ENCODE measurements around the gene TMEM209. TPM values are rescaled to one million over a fixed set of nuclear protein-coding genes. Genes with fewer than 3 reads are reported as not detected.
"Not testable (repeated sequence)": the region's sequence is repeated elsewhere in the genome, so short reads cannot be mapped to it uniquely, and the experiment has no call there.

TMEM209 gene
- total RNA-seq, 1 donor from 2014 or later: 4.6 TPM

DNA sequence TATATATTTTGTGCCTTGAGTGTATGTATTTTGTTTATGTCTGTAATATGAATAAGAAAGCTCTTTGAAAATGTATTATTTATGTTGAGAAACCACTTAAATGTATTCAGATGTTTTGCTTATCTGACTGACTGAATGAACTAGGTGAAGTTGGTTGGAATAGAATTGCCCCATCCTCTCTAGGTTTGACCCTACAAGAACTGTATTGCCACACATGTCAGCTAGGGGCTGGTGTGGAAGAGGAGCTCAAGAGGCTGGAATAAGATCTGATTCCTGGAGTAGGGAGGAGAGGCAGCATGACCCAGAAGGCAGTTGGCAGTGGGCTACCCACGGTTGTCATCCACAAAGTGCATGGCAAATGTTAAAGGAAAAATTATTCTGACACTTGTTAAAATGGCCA is 11.5 kb upstream of the TMEM209 start:
- no peak for DNase-seq

DNA sequence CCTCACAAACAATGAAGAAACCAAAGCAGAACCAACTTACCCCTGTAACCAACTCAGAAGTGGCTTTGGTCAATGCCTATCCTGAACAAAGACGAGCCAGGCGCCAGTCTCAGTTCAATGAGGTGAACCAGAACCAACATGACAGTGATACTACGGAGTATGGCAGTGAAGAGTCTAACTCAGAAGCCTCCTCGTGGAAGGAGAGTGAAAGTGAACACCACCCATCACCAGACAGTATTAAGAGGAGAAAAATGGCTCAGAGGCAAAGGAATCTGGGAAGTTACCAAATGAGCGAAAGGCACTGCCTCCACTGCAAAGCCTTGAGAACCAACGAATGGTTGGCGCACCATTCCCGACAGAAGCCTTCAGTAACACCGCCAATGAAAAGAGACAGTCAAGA is 10.8 kb upstream of the TMEM209 start:
- no peak for DNase-seq

DNA sequence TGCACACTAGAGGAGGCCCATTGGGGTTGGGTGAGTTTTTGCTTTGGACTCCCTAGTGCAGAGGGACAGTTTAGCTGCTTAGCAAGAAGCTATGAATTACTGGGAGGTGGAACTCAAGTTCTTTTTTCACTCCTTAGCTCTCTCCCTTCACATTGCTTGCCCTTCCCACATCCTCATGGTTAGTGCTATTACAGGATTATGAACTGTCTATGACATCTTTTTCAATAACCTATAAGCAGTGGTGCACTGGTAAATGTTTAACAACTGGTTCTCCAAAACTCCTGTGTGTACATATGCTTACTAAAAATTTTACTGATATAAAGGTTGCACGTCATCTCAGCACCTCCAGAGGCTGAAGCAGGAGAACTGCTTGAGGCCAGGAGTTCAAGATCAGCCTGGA is 8.6 kb upstream of the TMEM209 start:
- DNase-seq: no peak

DNA sequence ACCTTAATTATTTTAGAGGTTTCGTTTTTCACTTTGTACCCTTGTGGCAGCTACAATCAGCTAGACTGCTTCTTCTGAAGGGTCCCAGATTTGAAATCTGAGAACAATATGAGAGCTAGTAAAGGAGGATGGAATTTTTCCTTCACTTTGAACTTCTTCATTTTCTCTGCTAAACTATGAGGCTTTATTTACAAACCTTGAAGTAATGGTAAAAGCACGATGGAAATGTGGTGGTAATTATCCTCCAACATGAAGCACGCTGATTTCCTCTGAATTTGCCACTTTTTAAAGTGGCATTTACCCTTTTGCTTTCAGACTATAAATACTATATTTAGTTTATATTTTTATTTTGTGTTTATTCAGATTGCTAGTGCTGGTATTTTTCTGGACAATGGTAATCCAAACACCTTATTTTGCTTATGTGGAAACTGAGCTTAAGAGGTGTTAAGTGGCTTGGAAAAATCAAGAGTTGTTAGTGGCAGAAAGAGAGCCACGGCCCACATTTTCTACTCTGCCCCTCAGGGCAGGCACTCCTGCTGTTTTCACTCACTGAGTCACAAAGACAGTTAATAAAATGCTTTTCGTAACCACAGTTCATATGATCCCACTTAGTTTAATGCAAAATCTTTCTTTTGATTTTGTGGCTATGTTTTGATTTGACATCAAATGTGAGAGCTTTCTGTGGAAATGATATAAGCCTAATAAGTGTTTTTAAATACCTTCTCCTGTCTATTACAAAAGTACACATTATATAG is 5.2 kb upstream of the TMEM209 start:
- DNase-seq: no peak

DNA sequence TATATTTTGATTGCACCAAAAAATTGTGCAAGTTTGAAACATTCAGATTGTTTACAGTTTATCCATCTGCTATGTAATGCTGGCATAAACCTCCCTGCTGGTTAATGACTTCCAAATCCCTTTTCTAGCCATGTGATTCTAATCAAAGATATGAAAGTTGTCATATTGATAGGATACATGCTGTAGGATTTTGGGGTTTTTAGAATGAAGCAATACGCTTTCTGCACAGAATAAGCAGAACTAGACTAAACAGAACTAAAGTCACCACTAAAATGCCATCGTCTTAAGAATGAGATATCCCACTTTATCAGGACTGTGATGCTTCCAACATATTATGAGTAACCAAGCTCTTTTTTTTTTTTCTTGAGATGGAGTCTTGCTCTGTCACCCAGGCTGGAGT is 3.3 kb upstream of the TMEM209 start:
- no peak for DNase-seq

DNA sequence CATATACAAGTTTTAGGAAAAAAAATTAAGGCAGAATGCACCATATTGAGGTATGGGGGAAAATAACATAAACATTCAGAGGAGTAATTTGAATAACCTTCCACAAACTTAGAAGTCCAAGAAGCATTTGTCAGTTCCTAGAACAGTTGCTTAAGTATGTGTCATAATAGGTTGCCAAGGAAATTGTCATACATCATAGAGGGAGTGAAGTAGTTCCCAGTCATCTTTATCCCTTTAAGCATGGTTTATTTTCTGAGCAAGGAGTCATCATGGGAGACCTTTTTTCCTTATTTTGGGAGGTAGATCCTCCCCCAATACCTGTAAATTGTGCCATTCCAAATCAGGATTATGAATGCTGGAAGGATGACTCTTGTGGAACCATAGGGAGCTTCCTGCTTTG is 2.4 kb upstream of the TMEM209 start, which contains the start of gene SSMEM1:
SSMEM1 (plus strand) TSS at position 219 of the 400 bp plus-strand sequence; CDS start at position 270, 51 bp downstream.
- peak; percentile 11 for DNase-seq

DNA sequence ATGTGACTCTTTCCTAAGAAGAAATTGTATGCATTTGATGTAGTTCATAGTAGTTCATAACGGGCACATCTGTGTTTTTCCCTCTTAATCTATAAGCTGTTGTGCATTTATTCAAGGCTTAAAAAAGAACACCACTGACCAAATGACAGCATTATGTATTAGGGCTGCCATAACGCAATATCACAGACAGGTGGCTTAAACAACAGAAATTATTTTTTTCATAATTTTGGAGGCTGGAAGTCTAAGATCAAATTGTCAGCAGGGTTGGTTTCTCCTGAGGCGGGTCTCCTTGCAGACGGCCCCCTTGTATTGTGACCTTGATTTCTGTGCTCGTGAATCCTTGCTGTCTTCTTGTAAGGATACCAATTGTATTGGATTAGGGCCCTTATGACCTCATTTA is 1.8 kb upstream of the TMEM209 start:
- DNase-seq: no peak

DNA sequence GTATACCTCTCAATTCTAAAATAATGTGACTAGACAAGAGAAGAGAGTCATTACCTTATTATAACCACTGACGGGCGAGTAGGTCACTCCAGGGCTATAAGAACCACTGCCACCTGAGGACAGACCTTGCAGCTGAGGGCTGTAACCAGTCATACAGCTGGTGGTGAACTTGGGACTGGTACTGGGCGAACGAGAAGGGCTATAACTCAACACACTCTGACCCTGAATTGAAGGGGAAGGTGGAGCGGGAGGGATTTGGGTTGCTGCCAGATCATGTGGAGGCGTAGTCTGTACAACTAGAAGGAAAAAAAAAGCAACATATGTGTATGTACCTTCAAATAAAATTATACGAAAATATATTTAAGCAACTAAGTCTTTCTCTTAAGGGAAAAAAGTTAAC is 3.4 kb downstream of the TMEM209 start:
- no peak for DNase-seq

DNA sequence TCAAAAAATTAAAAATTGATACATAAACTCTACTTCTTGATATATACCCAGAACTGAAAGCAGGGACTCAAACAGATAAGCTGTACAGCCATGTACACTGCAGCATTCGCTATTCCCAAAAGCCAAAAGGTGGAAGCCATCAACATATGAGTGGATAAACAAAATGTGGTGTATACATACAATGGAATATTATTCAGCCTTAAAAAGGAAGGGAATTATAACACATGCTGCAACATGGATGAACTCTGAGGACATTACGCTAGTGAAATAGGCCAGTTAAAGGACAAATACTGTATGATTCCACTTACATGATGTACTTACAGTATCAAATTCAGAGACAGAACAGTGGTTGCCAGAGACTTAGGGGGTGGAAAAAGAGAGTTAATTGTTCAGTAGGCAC is 8.1 kb downstream of the TMEM209 start:
- DNase-seq: no peak

DNA sequence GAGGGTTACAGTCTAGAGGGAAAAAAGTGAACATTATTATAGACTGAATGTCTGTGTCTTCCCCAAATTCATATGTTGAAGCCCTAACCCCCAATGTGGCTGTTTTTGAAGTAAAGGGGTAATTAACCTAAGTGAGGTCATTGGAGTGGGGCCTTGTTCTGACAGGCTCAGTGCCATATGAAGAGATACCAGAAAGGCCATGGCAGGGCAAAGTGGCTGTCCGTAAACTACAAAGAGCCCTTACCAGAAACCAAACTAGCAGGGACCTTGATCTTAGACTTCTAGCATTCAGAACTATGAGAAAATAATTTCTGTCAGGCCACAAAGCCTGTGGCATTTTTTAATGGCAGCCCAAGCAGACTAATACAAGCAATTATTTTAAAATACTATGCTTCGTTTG is 8.7 kb downstream of the TMEM209 start:
- DNase-seq: no peak

DNA sequence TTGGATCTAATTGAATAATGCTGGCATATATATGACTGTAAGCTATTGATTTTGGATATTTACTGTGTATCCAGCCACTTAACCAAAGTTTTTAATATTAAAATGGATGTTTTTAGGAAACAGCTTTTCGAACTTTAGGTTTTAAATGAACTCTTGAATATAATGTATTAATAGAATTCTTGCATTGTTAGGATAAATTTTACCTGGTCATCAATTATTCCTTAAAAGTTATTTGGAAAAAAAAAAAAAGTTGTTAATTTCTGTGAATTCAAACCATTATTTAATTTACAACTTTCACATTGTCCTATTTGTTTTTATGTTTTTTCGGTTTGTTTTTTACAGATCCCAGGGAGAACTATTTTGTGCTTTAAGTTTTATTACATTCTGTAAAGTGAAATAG is 9.8 kb downstream of the TMEM209 start:
- no peak for DNase-seq

DNA sequence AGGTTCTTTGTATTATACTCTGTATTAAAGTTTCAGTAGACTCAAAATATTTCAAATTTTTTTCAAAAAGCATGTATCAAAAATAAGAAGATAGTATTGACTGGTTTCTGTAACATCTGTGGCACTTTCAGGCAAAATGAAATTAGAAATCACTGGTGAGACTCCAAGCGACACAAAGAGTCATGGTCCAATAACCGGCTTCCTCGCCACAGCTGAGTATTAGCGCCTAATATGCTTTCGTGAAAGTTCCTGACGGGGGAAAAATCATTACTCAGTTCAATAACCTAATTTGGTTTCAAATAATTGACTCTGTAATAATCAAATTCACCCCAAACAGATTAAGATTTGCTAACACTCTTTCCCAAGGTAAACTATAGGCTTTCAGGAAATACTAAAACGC is 13.4 kb downstream of the TMEM209 start:
- DNase-seq: no peak

DNA sequence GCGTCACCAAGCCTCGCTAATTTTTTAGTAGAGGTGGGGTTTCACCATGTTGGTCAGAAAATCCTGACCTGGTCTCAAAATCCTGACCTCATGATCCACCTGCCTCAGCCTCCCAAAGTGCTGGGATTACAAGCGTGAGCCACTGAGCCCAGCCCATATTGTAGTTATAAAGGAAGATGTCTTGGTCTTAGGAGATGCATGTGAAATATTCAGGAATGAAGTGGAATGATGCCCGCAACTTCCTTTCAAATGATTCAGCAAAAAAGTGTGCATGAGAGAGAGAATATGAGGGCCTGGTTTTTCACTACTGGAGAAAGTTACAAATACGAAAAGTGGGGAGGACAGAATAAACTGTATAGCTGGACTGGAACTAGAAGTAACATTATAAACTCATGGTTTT is 15.9 kb downstream of the TMEM209 start:
- DNase-seq: no peak

DNA sequence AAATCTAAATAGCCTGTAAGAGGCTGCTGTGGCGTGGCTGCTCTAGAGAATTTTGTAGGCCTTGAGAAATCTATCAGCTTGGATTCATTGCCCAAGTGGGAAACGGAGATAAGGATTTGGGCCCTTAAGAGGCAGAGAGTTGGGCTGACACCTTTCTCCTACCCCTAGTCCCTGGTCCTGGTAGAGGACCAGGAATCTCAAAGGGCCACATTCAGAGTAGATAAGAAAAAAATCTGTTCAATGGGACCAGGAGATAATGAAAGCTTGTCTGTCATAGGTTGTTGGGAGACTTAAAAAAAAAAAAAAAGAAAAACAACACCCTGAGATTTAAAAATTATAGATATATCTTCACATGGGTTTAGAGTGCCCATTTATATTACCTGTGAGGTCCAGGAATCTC is 17.8 kb downstream of the TMEM209 start:
- DNase-seq: no peak

DNA sequence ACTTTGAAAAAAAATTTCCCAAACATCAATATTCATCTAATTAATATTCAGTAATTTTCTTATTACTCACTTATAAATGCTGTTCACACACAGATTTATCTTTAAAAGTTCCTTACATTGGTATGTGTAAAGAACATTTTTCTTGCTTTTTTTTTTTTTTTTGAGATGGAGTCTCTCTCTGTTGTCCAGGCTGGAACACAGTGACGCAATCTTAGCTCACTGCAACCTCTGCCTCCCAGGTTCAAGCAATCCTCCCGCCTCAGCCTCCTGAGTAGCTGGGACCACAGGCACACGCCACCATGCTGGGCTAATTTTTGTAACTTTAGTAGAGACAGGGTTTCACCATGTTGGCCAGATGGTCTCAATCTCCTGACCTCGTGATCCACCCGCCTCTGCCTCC is 20.9 kb downstream of the TMEM209 start:
- DNase-seq: not testable (repeated sequence)

DNA sequence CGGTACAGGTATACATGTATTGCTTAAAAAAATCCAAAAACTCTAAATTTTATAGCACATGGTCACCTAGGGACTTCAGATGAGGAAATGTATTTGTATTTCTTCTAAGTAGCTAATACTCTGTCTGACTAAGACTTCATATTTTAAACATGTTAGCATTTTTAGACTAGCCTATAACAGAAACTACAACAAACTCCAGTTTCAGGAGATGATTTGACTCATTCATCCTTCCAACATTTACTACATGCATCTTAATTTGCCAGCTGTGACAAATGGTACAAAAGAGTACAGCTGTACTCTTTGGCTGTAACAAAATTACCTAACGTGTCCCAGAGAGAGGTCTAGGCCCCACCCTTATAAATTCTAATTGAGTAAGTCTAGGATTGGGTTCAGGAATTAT is 22.2 kb downstream of the TMEM209 start:
- DNase-seq: no peak

DNA sequence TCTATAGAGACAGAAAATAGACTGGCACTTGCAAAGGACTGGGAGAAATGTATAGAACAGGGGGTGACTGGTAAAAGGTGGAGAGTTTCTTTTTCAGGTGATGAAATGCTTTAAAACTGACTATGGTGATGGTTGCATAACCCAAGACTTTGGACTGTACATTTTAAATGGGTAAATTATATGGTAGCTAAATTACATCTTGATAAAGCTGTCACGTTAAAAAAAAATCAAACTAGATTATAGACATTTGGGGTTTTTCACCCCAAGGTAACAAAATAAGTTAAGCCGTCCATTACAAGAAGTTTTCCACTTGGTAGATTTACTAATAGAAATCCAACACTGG is 24.0 kb downstream of the TMEM209 start:
- no peak for DNase-seq

DNA sequence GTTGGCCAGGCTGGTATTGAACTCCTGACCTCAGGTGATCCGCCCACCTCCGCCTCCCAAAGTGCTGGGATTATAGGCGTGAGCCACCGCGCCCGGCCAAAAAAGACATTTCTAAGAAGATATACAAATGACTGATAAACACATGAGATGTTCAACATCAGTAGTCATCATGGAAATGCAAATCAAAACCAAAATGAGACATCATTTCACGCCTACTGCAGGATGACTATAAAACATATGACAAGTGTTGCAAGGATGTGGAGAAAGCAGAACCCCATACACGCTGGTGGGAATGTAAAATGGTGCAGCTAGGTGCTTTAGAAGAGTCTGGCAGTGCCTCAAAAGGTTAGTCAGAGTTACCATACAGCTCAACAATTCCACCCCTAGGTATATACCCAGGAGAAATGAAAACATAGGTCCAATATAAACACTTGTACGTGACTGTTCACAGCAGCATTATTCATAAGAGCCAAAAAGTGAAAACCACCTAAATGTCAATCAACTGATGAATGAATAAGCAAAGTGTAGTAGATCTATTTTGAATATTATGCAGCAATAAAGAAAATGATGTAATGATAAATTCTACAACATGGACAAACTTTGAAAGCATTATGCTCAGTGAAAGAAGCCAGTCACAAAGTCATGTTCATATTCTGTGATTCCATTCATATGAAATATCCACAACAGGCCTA is 24.5 kb downstream of the TMEM209 start:
- DNase-seq: no peak

DNA sequence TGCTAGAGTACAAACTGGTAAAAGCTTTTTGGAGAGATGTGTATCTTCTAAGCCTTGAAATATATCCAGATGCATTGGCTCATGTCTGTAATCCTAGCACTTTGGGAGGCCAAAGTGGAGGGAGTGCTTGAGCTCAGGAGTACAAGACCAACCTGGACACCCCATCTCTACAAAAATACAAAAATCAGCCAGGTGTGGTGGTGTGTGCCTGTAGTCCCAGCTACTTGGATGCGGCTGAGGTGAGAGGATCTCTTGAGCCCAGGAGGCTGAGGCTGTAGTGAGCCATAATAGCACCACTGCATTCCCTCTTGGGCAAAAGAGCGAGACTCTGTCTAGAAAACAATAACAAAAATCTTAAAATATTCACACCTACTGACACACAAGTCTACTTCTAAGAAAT is 25.6 kb downstream of the TMEM209 start:
- DNase-seq: no peak

DNA sequence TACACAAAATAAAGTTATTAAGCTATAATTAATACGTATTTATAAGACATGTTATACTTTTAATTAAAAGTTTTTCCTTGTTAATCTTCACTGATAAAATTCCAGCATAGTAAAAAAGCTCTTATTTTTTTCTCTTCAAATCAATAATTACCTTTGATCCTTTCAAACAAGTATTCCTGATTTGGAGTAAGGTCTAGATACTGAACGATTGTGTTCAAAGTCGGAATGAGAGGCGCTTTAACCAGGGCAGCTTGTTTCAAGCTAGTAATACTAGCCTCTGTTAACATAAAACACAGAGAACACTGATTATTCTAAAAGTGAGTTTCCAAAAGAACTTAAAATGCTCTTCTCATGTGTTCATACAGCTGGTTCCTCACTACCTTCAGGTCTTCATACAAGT is 27.0 kb downstream of the TMEM209 start:
- DNase-seq: no peak

DNA sequence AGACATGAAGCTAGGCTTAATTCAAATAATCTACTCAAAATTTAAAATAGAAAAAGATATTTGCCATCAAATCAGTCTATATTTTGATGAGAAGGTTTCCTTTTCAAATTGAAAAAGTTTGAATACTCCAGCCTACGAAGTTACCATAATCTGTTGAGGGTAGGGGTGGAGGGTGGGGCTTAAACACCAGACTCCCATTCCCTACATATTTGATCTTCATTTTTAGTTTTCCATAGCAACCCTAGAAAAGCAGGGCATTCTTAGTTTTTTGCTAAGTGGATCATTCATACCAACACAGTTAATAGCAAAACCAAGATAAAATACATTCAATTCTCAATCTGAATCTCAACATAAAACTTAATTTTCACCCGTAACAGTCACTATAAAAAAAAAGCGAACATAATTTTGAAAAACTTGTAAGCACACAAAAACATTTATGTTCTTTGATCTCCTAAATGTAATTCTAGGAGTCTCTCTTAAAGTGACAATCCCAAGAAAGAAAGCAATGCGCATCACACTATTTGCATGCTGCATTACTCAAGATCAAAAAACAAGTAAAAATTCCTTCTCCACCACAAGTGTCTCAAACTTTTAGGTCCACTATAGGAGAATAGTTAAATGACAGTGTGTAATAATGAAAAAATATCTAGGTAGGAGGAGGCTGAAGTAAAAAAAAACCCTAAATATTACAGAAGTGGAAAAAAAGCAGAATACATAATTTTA is 30.8 kb downstream of the TMEM209 start:
- no peak for DNase-seq

DNA sequence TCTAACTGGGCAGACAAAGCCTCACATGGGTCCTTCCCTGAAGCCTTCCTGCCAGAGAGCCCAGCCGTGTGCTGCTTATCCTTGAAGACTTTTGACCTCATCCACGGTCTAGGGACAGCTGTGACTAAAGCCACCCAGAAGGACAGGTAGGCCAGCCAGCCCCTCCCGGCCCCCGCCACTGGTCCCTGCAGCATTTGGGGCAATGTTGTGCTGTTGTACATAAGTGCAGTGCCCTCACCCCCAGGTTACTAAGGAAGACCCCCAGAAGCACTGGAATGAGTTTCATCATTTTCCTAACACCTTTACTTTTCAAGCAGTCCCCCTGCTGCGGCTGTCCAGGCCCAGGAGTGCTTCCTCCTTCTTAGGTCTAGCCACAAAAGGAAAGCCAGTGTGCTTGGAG is 43.0 kb downstream of the TMEM209 start:
- DNase-seq: no peak

DNA sequence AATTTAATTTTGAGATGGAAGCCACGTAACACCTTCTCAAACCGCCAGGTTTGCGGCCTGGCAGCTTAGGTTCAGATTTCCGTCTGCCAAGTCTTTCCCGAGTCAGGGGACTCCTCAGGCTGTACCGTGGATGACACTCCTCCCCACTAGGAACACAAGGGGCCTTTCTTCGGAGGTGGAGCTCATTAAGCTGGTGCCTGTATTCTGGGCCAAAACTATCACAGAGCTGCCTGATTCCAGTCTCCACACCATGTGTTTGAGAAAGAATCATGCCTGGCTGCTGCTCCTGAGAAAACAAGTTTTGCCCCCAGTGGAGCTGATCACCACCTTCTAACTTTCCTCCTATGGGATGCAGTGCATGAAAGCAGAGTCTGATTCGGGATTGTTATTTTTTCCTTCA is 44.8 kb downstream of the TMEM209 start:
- no peak for DNase-seq

DNA sequence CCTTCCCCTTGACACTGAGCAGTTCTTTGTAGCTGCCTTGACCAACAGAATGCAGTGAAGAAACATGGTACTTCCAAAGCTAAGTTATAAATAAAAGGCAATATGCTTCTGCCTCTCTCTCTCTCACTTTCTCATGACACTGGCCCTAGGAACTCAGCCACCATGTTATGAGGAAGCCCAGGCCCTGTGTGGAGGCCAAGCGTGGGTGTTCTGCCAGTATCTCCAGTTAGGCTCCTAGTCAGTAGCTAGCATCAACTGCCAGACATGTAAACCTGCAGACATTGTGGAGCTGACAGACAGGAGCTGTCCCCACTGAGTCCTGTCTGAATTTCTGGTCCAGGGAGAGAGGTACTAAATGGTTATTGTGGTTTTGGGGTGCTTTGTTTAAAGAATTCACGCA is 45.2 kb downstream of the TMEM209 start:
- no peak for DNase-seq

All from dermis blood vessel endothelial cell (primary cell).